GM10847 (cell line): ENCODE data around the gene CBX4.

Experiments used
- POLR2A ChIP-seq: IDR thresholded peaks from 2 replicates; pipeline ENCODE4 v1.6.1; 2011; ENCODE audit not compliant: insufficient read length; ENCODE audit errors: extremely low read depth

CBX4 gene

DNA sequence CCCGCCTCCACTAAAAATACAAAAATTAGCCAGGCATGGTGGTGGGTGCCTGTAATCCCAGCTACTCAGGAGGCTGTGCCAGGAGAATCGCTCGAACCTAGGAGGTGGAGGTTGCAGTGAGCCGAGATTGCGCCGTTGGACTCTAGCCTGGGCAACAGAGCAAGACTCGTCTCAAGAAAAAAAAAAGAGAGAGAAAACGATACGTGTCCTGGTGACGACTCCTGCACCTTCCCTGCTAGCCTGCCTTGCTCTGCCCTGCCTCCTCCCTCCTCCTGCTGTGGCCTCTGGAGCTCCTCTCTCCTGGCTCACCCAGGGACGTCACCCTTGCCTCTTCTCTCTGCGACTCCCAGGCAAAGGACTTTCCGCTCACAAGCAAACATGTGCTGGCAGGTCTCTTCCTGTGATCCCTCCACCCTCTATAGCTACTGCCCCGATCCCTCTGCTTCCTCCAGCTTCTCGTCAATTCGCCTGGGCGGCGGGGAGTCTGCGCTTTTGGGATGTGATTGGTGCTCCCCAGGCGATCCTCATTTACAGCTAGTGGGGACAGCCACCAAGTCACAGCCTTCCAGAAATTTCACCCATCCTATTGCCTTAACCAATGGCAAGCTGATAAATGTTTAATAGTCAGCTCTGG lies 25.5 kb upstream of the CBX4 start:
- TF ChIP-seq POLR2A, result no peak

DNA sequence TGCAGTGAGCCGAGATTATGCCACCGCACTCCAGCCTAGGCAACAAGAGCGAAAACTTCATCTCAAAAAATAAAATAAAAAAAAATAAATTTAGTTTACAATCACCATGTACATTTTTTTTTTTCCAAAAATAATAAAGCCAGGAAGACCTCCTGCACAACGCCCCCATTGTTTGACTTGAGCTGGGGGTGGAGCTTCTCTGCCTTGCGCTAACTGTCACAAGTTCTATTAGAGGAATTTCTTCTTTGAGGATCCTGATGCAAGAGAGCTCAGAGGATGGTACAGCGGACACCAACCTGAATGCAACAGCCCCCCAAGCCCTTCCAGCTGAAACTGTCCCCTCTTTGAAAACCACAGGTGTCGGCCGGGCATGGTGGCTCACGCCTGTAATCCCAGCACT lies 24.9 kb upstream of the CBX4 start:
- TF ChIP-seq POLR2A, result no peak

DNA sequence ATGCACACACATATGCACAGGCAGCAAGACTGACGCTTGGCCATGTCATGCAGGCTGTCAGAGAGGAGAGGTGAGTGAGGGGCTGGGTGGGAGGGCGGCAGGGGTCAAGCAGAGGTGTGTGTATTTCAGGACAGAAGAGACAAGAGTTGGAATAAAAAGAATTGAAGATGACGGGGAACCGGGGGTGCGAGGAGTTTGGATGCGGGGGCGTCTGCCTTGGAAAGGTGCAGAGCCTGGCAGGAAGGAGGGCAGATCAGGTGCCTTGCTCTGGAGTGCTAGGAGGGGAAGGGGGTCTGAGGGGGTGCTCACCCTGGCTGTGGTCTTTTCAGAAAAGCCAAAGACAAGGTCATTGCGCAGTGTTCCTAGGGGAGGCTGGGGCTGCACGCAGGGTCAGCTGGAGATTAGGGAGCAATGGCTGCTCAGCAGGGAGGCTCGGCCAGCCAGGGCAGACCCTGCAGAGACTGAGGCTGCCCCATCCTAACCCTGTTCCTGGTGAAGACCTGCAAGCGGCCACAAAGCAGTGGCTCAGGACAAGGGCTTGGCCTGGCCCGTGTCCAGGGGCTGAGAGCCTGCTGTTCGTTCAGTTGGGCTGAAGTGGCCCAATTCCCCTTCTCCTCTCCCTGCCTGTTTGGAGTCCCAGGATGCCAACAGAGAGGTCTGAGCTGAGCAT lies 23.7 kb upstream of the CBX4 start:
- no peak for TF ChIP-seq POLR2A

DNA sequence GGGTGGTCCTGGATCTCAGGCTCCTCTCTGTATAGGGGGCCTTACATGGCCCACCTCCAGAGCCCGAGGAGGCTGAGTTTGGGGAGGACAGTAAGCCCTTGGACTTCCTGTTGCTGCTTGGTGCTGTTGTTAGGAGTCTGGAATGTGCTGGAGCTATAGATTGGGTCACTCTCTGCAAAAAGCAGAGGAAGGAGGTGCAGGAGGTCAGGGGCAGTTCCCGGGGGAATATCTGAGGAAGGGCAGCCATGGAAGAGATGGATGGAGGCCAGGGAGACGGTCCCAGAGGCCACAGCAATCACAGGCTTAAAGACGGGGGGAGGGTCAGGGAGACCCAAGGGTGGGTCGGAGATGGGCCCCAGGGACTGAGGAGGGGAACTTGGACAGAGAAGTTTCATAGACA lies 23.0 kb upstream of the CBX4 start:
- TF ChIP-seq POLR2A, result no peak

- TF ChIP-seq POLR2A, result no peak
Observed at GRCh38 chr17:79861413-79862216, 22.4 kb upstream of the CBX4 start.

- TF ChIP-seq POLR2A, result no peak
Observed at GRCh38 chr17:79859676-79860615, 20.7 kb upstream of the CBX4 start.

DNA sequence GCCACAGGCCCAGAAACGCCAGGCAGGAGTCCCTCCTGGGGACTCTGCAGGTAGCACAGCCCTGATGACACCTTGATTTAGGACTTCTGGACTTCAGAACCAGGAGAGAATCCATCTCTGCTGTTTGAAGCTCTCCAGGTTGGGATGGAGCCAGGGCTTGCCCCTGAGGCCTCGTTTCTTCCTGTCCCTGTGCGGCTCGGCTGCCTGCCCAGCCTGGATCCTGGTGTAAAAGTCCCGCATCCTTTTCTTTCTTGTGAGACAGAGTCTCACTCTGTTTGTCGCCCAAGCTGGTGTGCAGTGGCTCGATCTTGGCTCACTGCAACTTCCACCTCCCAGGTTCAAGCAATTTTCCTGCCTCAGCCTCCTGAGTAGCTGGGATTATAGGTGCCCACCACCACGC lies 17.9 kb upstream of the CBX4 start:
- no peak for TF ChIP-seq POLR2A

DNA sequence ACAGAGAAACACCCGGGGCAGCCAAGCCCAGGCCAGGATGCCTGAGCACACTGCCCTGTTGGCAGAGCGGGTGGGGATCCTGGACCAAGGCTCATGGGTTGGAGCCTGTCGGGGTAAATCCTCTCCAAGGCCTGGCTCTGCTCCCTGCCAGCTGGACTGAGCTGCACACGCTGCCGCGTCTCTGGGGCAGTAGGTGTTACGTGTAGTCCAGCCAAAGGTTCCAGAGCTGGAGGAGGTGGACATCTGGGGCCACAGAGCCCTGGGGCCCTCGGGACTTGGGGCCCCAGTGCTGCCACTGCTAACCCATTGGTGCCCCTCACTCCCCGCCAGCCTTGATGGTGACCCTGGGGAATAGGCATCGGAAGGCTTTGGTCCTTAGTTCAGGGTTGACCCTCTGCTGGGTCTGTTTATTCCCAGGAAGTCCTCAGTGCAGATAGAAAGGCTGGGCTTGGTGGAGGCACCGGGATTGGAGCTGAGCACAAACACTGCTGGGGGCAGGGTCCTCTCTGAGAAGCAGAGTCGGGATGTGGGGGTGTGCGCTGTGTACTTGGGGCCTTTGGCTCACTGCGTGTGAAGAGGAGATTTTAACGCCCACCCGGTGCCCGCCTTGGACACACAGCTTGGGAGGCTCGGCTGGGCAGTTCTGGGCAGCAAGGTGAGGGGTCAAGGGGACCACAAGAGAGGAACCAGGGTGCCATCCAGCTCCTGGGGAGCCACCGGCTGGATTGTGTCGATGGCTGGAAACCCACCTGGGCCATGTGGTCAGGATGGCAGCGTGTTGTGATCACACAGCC lies 16.3 kb upstream of the CBX4 start:
- no peak for TF ChIP-seq POLR2A

- TF ChIP-seq POLR2A, result no peak
Observed at GRCh38 chr17:79854080-79855060, 15.1 kb upstream of the CBX4 start.

- TF ChIP-seq POLR2A, result no peak
Observed at GRCh38 chr17:79852748-79853147, 13.5 kb upstream of the CBX4 start.

DNA sequence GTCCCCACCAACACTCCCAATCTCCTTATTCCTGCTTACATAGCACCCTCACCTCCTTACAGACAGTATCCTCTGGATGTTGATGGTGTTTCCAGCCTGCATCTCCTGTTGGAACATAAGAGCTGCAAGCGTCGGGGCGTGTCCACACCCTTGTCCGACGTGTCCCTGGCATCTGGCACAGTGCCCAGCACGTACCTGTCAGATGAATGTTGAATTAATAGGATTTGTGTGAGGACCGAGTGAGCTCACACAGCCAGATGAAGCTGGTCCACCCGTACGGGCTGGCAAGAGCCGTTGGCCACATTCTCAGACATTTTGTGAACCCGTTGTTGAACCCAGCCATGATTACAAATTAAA lies 12.2 kb upstream of the CBX4 start:
- no peak for TF ChIP-seq POLR2A

DNA sequence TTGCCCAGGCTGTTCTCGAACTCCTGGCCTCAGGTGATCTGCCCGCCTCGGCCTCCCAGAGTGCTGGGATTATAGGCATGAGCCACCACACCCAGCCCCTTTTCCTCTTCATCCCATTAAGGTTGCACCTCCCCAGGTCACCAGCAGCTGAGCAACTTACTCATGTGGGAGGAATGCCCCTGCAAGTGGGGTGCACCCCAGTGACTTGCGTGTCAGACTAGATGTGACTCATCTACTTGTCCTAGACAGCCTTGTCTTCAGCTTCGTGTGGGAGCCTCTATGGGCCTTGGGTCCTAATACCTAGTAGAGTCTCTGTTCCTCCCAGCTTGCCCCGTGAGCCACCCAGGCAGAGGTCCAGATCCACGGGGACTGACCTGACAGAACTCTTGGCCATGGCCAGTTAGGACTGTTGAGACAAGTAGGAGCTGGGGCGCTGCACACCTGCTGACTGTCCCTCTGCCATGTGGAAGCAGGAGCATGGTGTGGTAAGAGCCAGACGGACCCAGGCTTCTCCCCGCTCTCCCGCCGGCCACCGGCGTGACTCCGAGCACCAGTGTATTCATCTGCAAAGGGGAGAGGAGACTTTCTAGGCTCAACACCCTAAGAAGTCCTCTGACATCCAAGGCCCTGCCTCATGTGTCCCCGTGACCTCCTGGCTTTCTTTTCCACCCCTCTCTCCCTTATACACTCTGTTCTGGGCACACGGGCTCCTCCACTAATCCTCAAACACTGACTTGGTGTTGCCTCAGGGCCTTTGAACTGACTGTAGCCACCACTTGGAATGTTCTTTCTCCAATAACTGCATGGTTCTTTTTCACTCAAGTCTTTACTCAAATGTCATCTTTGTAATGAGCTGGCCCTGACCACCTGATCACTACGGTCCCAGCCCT lies 11.6 kb upstream of the CBX4 start:
- no peak for TF ChIP-seq POLR2A

- no peak for TF ChIP-seq POLR2A
Observed at GRCh38 chr17:79849953-79850352, 10.7 kb upstream of the CBX4 start.

DNA sequence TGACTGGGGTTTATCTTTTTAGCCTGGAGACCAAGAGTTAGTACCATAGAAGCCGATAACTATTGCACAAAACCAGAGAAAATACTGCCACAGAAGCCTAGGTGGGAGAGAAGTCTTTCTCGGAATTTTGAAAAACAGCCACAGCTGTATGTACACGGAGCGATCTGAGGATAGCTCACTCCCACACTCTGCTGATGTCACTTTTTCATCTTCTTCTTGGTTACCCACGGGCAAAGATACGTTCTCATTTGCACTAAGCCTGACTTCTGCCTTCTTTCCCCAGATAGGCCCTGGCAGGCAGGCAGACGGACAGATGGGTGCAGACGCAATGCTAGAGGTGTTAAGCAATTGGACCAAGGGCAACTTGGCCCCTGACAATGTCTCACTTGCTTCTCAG lies 9.1 kb upstream of the CBX4 start:
- no peak for TF ChIP-seq POLR2A
